Neural progenitor cell (in vitro differentiated cells): Measurements from ENCODE around the gene SMPD3. TPM values are rescaled to one million over a fixed set of nuclear protein-coding genes. Genes with fewer than 3 reads are reported as not detected.

Source experiments
- DNase-seq: peaks from one replicate; pipeline ENCODE4 v3.0.0-alpha.2; 2016; ENCODE audit warnings: low spot score
- H2AFZ ChIP-seq: fragments of 200-600 bp; sonication (generic); replicated peaks from 2 replicates; pipeline ENCODE4 v1.6.1; 2016; ENCODE audit warnings: antibody characterized with exemption
- H3F3A ChIP-seq: fragments of 200-600 bp; sonication (generic); 2 replicates; pipeline ENCODE4 v1.6.1; 2016; ENCODE audit warnings: antibody characterized with exemption, low read depth
- H3K27ac ChIP-seq: fragments of 200-600 bp; sonication (generic); 2 replicates; pipeline ENCODE4 v1.5.1; 2016; ENCODE audit warnings: mild to moderate bottlenecking
- H3K27me3 ChIP-seq: fragments of 200-600 bp; sonication (generic); 2 replicates; pipeline ENCODE4 v1.6.1; 2016; ENCODE audit warnings: mild to moderate bottlenecking, moderate library complexity
- H3K36me3 ChIP-seq: fragments of 200-600 bp; sonication (generic); 2 replicates; pipeline ENCODE4 v1.5.1; 2016
- H3K4me1 ChIP-seq: fragments of 200-600 bp; sonication (generic); 2 replicates; pipeline ENCODE4 v1.6.1; 2016; ENCODE audit warnings: mixed run types
- H3K4me2 ChIP-seq: fragments of 200-600 bp; sonication (generic); 2 replicates; pipeline ENCODE4 v1.6.1; 2016
- H3K4me3 ChIP-seq: fragments of 200-600 bp; sonication (generic); 2 replicates; pipeline ENCODE4 v1.5.1; 2016
- H3K79me2 ChIP-seq: fragments of 200-600 bp; sonication (generic); 2 replicates; pipeline ENCODE4 v1.6.1; 2016; ENCODE audit warnings: low read depth
- H3K9ac ChIP-seq: fragments of 200-600 bp; sonication (generic); 2 replicates; pipeline ENCODE4 v1.6.1; 2016
- H3K9me3 ChIP-seq: fragments of 200-600 bp; sonication (generic); 2 replicates; pipeline ENCODE4 v1.5.1; 2016; ENCODE audit warnings: low read depth
- H4K20me1 ChIP-seq: fragments of 200-600 bp; sonication (generic); 2 replicates; pipeline ENCODE4 v1.6.1; 2016; ENCODE audit warnings: low read depth
- H3K27ac Mint-ChIP-seq: 3 replicates; pipeline ENCODE4 v1.8.0; 2021; ENCODE audit warnings: mixed read lengths
- H3K27me3 Mint-ChIP-seq: 2 replicates; pipeline ENCODE4 v1.8.0; 2022; ENCODE audit warnings: low read depth, mild to moderate bottlenecking, inconsistent platforms, moderate library complexity, mixed read lengths; ENCODE audit not compliant: insufficient read depth
- H3K36me3 Mint-ChIP-seq: 3 replicates; pipeline ENCODE4 v1.8.0; 2021; ENCODE audit warnings: mixed read lengths
- H3K4me1 Mint-ChIP-seq: 3 replicates; pipeline ENCODE4 v1.8.0; 2021; ENCODE audit warnings: mixed read lengths
- H3K4me3 Mint-ChIP-seq: 3 replicates; pipeline ENCODE4 v1.8.0; 2021; ENCODE audit warnings: mild to moderate bottlenecking, moderate library complexity, mixed read lengths
- H3K9me3 Mint-ChIP-seq: 3 replicates; pipeline ENCODE4 v1.8.0; 2020; ENCODE audit warnings: mixed read lengths
- EZH2 ChIP-seq: fragments of 200-600 bp; sonication (generic); IDR thresholded peaks from 2 replicates; pipeline ENCODE4 v1.6.1; 2017; ENCODE audit warnings: antibody characterized with exemption, mild to moderate bottlenecking, moderate library complexity
- EZH2phosphoT487 ChIP-seq: fragments of 200-600 bp; sonication (generic); IDR thresholded peaks from 2 replicates; pipeline ENCODE4 v1.6.1; 2017; ENCODE audit warnings: antibody characterized with exemption
- total RNA-seq: library from RNA; depleted of rRNA; stranded (reverse); fragments of >200 nt; gene quantifications from 2 replicates; pipeline ENCODE4 v1.2.3, GENCODE V29; 2015; ENCODE audit warnings: low replicate concordance
- TF ChIP-seq, protein P1 (sequence below): fragments of 200-600 bp; sonication (generic); IDR thresholded peaks from 2 replicates; pipeline ENCODE4 v1.5.1; 2017; ENCODE audit warnings: antibody characterized with exemption, mild to moderate bottlenecking

SMPD3 gene
- total RNA-seq, 1 donor from 2014 or later: not detected

DNA sequence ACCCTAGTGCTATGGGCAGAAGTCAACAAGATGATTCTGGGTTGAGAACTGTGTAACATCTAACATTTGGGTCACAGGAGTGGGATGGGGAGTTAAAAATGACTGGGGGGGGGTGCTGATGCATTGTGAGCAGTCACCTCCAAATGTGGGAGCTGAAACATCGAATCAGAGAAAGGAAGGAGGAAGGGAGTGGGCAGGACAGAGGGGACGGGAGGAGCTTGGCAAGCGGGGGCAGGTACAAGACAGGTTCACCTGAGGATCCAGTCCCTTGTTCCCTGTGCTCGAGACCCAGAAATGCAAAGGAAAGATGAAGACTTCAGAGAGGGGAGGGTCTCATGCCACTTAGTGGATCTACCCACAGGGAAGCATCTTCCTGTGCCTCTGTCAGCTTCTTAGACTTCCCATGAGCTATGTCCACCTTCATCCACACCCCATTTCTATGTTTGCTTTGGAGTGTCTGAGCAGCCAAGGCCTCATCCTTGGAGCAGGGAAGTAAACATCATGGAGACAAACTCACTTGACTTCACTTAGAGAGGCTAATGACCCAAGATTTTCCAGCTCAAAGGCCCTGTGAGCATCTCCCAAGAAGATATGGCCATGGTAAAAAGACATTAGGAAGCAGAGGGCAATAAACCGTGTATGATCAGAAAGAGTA, 20.5 kb downstream of the SMPD3 start:
- no peak overlapping the region for H3K4me3 Mint-ChIP-seq
- peaks cover 5% of the 10 kb centered on the region for H3K27me3 Mint-ChIP-seq
- H3K36me3 Mint-ChIP-seq: no peaks in the 10 kb centered on the region
- no peaks in the 10 kb centered on the region for H4K20me1 ChIP-seq
- no peak overlapping the region for H3K27ac ChIP-seq
- no peaks in the 10 kb centered on the region for H3K79me2 ChIP-seq
- H3K4me3 ChIP-seq: no peak overlapping the region
- no peaks in the 10 kb centered on the region for H3K36me3 ChIP-seq
- H3K4me1 Mint-ChIP-seq: no peaks in the 10 kb centered on the region
- H3K9me3 ChIP-seq: no peaks in the 10 kb centered on the region
- no peaks in the 10 kb centered on the region for H3F3A ChIP-seq
- no peaks in the 10 kb centered on the region for H3K27me3 ChIP-seq
- no peak overlapping the region for H3K9ac ChIP-seq
- no peaks in the 10 kb centered on the region for H3K9me3 Mint-ChIP-seq
- no peak overlapping the region for H3K4me2 ChIP-seq
- no peak overlapping the region for H3K27ac Mint-ChIP-seq
- no peaks in the 10 kb centered on the region for H3K4me1 ChIP-seq
- TF ChIP-seq EZH2 (no peak), EZH2phosphoT487 (no peak)
- TF ChIP-seq, protein P1, sequence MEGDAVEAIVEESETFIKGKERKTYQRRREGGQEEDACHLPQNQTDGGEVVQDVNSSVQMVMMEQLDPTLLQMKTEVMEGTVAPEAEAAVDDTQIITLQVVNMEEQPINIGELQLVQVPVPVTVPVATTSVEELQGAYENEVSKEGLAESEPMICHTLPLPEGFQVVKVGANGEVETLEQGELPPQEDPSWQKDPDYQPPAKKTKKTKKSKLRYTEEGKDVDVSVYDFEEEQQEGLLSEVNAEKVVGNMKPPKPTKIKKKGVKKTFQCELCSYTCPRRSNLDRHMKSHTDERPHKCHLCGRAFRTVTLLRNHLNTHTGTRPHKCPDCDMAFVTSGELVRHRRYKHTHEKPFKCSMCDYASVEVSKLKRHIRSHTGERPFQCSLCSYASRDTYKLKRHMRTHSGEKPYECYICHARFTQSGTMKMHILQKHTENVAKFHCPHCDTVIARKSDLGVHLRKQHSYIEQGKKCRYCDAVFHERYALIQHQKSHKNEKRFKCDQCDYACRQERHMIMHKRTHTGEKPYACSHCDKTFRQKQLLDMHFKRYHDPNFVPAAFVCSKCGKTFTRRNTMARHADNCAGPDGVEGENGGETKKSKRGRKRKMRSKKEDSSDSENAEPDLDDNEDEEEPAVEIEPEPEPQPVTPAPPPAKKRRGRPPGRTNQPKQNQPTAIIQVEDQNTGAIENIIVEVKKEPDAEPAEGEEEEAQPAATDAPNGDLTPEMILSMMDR: no peak
- H2AFZ ChIP-seq: no peak overlapping the region
- no peak for DNase-seq

DNA sequence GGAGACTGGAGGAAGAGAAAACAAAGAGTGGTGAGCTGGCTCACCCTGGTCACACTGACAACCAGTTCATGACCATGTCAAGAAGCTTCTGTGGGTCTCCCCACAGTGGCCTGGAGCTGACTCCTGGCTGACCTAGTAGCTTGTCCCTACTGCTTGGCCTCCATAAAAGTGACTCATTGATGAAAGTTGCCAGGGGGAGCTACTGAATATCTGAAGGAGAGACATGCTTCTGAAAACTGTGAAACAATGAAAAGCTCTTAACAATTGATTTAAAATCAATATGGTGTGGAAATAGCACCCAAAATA, 22.0 kb downstream of the SMPD3 start:
- Histone ChIP-seq H3K4me3 (no peak overlapping the region), H3K36me3 (no peaks in the 10 kb centered on the region), H2AFZ (no peak overlapping the region), H3K27ac (no peak overlapping the region), H3K9me3 (no peaks in the 10 kb centered on the region), H4K20me1 (no peaks in the 10 kb centered on the region), H3K4me2 (no peak overlapping the region), H3K79me2 (no peaks in the 10 kb centered on the region), H3F3A (no peaks in the 10 kb centered on the region), H3K4me1 (no peaks in the 10 kb centered on the region), H3K27me3 (no peaks in the 10 kb centered on the region), H3K9ac (no peak overlapping the region)
- Mint-ChIP-seq H3K4me3 (no peak overlapping the region), H3K36me3 (no peaks in the 10 kb centered on the region), H3K4me1 (no peaks in the 10 kb centered on the region), H3K27me3 (peaks cover 5% of the 10 kb centered on the region), H3K9me3 (no peaks in the 10 kb centered on the region), H3K27ac (no peak overlapping the region)
- no peak for TF ChIP-seq EZH2phosphoT487
- no peak for TF ChIP-seq EZH2
- TF ChIP-seq, protein P1: no peak
- DNase-seq: no peak

DNA sequence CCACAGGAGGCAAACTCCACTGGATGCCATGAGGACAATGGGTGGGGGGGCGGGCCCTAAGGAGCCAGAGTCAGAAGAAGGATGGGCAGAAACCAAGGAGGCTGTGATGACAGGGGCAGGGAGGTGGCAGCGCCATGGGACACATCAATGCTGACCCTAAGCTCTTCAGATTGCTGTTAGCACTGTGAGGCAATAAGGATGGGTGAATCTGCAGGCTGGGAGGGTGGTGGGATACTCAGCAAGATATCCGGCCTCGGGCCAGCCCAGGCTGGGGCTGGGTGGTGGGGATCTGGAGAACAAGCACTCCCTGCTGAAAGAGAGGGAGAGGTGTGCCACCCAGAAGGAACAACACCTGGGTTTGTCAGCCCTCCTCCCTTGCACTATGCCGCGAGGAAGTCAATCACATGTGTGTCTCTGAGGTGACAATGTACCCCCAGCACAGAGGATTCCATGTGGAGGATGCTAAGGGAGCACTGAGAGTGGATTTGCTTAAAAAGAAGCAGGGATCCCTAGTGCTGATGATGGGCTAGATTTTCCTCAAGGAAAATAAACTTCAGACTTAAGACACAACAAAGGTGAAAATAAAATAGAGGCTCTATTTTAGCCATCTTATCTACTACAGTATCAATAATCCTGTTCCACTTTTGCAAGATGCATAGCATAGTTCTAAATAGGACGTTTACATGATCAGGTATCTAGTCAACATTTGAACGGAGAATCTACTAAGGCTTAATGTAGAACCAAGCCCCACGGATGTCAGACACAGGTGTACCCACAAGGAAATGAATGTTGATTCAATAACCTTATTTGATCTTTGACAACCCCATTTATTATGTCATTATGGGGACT, 22.6 kb downstream of the SMPD3 start:
- Histone ChIP-seq H3K36me3 (no peaks in the 10 kb centered on the region), H3F3A (no peaks in the 10 kb centered on the region), H3K4me1 (no peaks in the 10 kb centered on the region), H3K27me3 (no peaks in the 10 kb centered on the region), H3K9ac (no peak overlapping the region), H3K27ac (no peak overlapping the region), H3K4me2 (no peak overlapping the region), H2AFZ (no peak overlapping the region), H3K79me2 (no peaks in the 10 kb centered on the region), H3K4me3 (no peak overlapping the region), H4K20me1 (no peaks in the 10 kb centered on the region), H3K9me3 (no peaks in the 10 kb centered on the region)
- Mint-ChIP-seq H3K4me3 (no peak overlapping the region), H3K36me3 (no peaks in the 10 kb centered on the region), H3K9me3 (no peaks in the 10 kb centered on the region), H3K27ac (no peak overlapping the region), H3K27me3 (peaks cover 3% of the 10 kb centered on the region), H3K4me1 (no peaks in the 10 kb centered on the region)
- no peak for DNase-seq
- TF ChIP-seq, protein P1: no peak
- TF ChIP-seq EZH2phosphoT487: no peak
- TF ChIP-seq EZH2: no peak
